Measurements from ENCODE around the gene MFAP2. TPM values are rescaled to one million over a fixed set of nuclear protein-coding genes. Genes with fewer than 3 reads are reported as not detected.
A peak's percentile ranks its signal among the peaks of the same experiment; 100 is the strongest.
"Not testable (repeated sequence)": the region's sequence is repeated elsewhere in the genome, so short reads cannot be mapped to it uniquely, and the experiment has no call there.

The MFAP2 gene
- polyA plus RNA-seq, 5 donors, result 221 to 418 (median 328) TPM

GRCh38 chr1:16965486-16966067 is 14.8 kb downstream of the MFAP2 start:
- DNase-seq, result no peak

GRCh38 chr1:16964169-16964568 is 16.3 kb downstream of the MFAP2 start:
- not testable (repeated sequence) for DNase-seq

GRCh38 chr1:16961297-16962133 is 18.9 kb downstream of the MFAP2 start:
- no peak for DNase-seq

GRCh38 chr1:16960560-16961296 is 19.7 kb downstream of the MFAP2 start:
- peak in 1 of 2 donors; percentile 71 for DNase-seq

GRCh38 chr1:16958475-16958874 is 21.9 kb downstream of the MFAP2 start:
- DNase-seq, result no peak

- DNase-seq, result no peak
Measured at GRCh38 chr1:16957731-16958130, 22.7 kb downstream of the MFAP2 start.

- DNase-seq, result no peak
Measured at GRCh38 chr1:16956775-16957174, 23.6 kb downstream of the MFAP2 start.

GRCh38 chr1:16955186-16955585 is 25.2 kb downstream of the MFAP2 start:
- DNase-seq, result no peak

GRCh38 chr1:16954579-16954978 is 25.8 kb downstream of the MFAP2 start:
- DNase-seq, result no peak

- DNase-seq, result not testable (repeated sequence)
Measured at GRCh38 chr1:16952376-16952775, 28.0 kb downstream of the MFAP2 start.

- DNase-seq, result not testable (repeated sequence)
Measured at GRCh38 chr1:16949026-16949425, 31.4 kb downstream of the MFAP2 start.

- not testable (repeated sequence) for DNase-seq
Measured at GRCh38 chr1:16948282-16948891, 32.0 kb downstream of the MFAP2 start.

GRCh38 chr1:16946646-16947045 is 33.8 kb downstream of the MFAP2 start:
- no peak for DNase-seq

- DNase-seq, result not testable (repeated sequence)
Measured at GRCh38 chr1:16946185-16946584, 34.2 kb downstream of the MFAP2 start.

- not testable (repeated sequence) for DNase-seq
Measured at GRCh38 chr1:16945512-16945911, 34.9 kb downstream of the MFAP2 start.

GRCh38 chr1:16944038-16944437 is 36.4 kb downstream of the MFAP2 start:
- no peak for DNase-seq

- not testable (repeated sequence) for DNase-seq
Measured at GRCh38 chr1:16939386-16940180, 40.8 kb downstream of the MFAP2 start.

- no peak for DNase-seq
Measured at GRCh38 chr1:16938351-16939321, 41.8 kb downstream of the MFAP2 start.

GRCh38 chr1:16936580-16936979 is 43.8 kb downstream of the MFAP2 start:
- DNase-seq, result not testable (repeated sequence)

GRCh38 chr1:16933945-16934344 is 46.5 kb downstream of the MFAP2 start:
- not testable (repeated sequence) for DNase-seq

Measured in right lung (tissue), 5 donors.